Measurements from ENCODE around the gene KRTAP20-1. TPM values are rescaled to one million over a fixed set of nuclear protein-coding genes. Genes with fewer than 3 reads are reported as not detected.

KRTAP20-1 gene
- total RNA-seq, 1 donor from 2014 or later: not detected

GRCh38 chr21:30592140-30592539, 24.1 kb upstream of the KRTAP20-1 start, which contains the start of gene KRTAP6-3:
KRTAP6-3 (plus strand) TSS chr21:30592440; CDS start chr21:30592446, 6 bp downstream.
- no peak within 1 kb of the TSS for H3K4me3 ChIP-seq (ENCODE audit: low read depth, low read length)
- DNase-seq (ENCODE audit: low read depth): no peak
- no peak for TF ChIP-seq CTCF (conservative IDR thresholded peaks at IDR 0.05; ENCODE audit: low read depth, low read length)

- no peak for TF ChIP-seq CTCF (conservative IDR thresholded peaks at IDR 0.05; ENCODE audit: low read depth, low read length)
- no peak for DNase-seq (ENCODE audit: low read depth)
- no peak within 1 kb of the TSS for H3K4me3 ChIP-seq (ENCODE audit: low read depth, low read length)
These were observed 17.4 kb upstream of the KRTAP20-1 start, which contains the start of gene KRTAP6-2 for GRCh38 chr21:30598802-30599201. KRTAP6-2 (minus strand) TSS chr21:30598902; CDS start chr21:30598874, 28 bp downstream.

- no peak for DNase-seq (ENCODE audit: low read depth)
- no peak within 1 kb of the TSS for H3K4me3 ChIP-seq (ENCODE audit: low read depth, low read length)
- TF ChIP-seq CTCF (conservative IDR thresholded peaks at IDR 0.05; ENCODE audit: low read depth, low read length): no peak
These were observed 15.4 kb upstream of the KRTAP20-1 start, which contains the start of gene KRTAP22-1 for GRCh38 chr21:30600787-30601186. KRTAP22-1 (plus strand) TSS chr21:30601087.

- no peak for DNase-seq (ENCODE audit: low read depth)
These were observed 10.3 kb upstream of the KRTAP20-1 start for GRCh38 chr21:30605968-30606367.

GRCh38 chr21:30612132-30612531, 4.1 kb upstream of the KRTAP20-1 start:
- DNase-seq (ENCODE audit: low read depth): no peak
- no peak for TF ChIP-seq CTCF (conservative IDR thresholded peaks at IDR 0.05; ENCODE audit: low read depth, low read length)
- H3K4me3 ChIP-seq (ENCODE audit: low read depth, low read length): no peak overlapping the region

More at GRCh38 chr21:30605968-30606367, 10.3 kb upstream of the KRTAP20-1 start:
- no peak for TF ChIP-seq CTCF (conservative IDR thresholded peaks at IDR 0.05; ENCODE audit: low read depth, low read length)
- H3K4me3 ChIP-seq (ENCODE audit: low read depth, low read length): no peak overlapping the region

GRCh38 chr21:30613836-30614235, 2.4 kb upstream of the KRTAP20-1 start, which contains the start of gene KRTAP6-1:
KRTAP6-1 (minus strand) TSS chr21:30613930; CDS start chr21:30613904, 26 bp downstream.
- TF ChIP-seq CTCF (conservative IDR thresholded peaks at IDR 0.05; ENCODE audit: low read depth, low read length): no peak
- no peak for DNase-seq (ENCODE audit: low read depth)
- no peak within 1 kb of the TSS for H3K4me3 ChIP-seq (ENCODE audit: low read depth, low read length)

GRCh38 chr21:30615199-30615598, 1.0 kb upstream of the KRTAP20-1 start:
- DNase-seq (ENCODE audit: low read depth): no peak
- TF ChIP-seq CTCF (conservative IDR thresholded peaks at IDR 0.05; ENCODE audit: low read depth, low read length): no peak
- no peak overlapping the region for H3K4me3 ChIP-seq (ENCODE audit: low read depth, low read length)

Data from epithelial cell of proximal tubule (primary cell).